Right atrium auricular region (tissue), 2 donors: ENCODE results near the gene ATP5F1A. TPM values are rescaled to one million over a fixed set of nuclear protein-coding genes. Genes with fewer than 3 reads are reported as not detected.

Source experiments
- DNase-seq: peaks from one replicate; pipeline ENCODE4 v3.0.0-alpha.2; 2019; ENCODE audit warnings: low spot score
- H3K27ac ChIP-seq, 2 donors: fragments of 200-600 bp; sonication (generic); 1 replicate in 1 of 2; 2 replicates in 1 of 2; pipeline ENCODE4 v1.5.1; 2016 to 2019
- H3K27me3 ChIP-seq, 2 donors: fragments of 200-600 bp; sonication (generic); one replicate each; pipeline versions ENCODE4 v1.5.1 to v1.6.0; 2017 to 2019
- H3K36me3 ChIP-seq: fragments of 200-600 bp; sonication (generic); one replicate; pipeline ENCODE4 v1.5.1; 2016
- H3K4me1 ChIP-seq, 2 donors: fragments of 200-600 bp; sonication (generic); one replicate each; pipeline versions ENCODE4 v1.5.1 to v1.6.0; 2017 to 2019
- H3K4me3 ChIP-seq, 2 donors: fragments of 200-600 bp; sonication (generic); 1 replicate in 1 of 2; 2 replicates in 1 of 2; pipeline ENCODE4 v1.5.1; 2017 to 2019; ENCODE audit warnings: mild to moderate bottlenecking in 1 of 2, moderate library complexity in 1 of 2
- H3K9me3 ChIP-seq, 2 donors: fragments of 200-600 bp; sonication (generic); one replicate each; pipeline ENCODE4 v1.5.1; 2019
- total RNA-seq, 2 donors: library from RNA; depleted of rRNA; stranded (reverse); fragments of >200 nt; gene quantifications; one replicate each; pipeline ENCODE4 v1.1.0, GENCODE V29; 2016
- TF ChIP-seq, protein P1 (sequence below), 2 donors: fragments of 200-600 bp; sonication (generic); IDR thresholded peaks; one replicate each; pipeline ENCODE4 v1.5.1; 2019; ENCODE audit warnings: antibody characterized with exemption in 2 of 2

The ATP5F1A gene
- total RNA-seq, 2 donors from 2014 or later: 785 to 1,543 TPM

DNA sequence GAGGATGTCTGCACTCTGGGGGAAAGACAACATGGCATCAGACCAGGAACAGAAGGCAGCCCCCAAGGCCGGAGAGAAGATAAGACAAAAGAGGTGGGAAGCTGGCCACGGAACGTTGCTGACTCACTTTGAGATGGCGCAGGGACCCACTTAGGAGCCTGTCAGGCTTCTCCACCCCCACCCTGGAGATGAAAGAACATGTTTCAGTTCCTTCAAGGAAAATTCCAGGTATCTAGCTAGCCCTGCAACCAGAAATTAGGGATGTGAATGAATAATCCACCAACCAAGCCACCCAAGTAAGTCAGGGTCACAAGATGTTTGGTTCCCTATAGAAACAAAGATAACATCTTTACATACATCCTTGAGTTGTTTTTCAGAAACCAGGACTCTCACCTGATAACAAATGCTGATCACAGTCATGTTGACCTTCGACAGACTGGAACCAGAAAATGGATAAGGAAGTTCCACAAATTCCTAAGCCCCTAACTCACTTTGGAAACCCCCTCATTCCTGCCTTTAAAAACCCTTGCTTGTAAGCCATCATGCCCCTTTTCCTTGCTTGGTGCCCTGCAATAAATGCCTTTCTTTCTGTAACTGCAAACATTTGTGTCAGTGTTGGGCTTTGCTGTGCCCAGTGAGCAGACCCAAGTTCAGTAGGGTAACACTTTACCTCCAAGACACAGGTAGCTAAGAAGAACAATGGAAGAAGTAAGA, 57.9 kb downstream of the ATP5F1A start:
- peaks cover 0 to 6% of the 10 kb centered on the region in 2 donors for H3K4me1 ChIP-seq
- H3K9me3 ChIP-seq: no peaks in the 10 kb centered on the region
- H3K36me3 ChIP-seq: no peaks in the 10 kb centered on the region
- no peak for DNase-seq
- no peaks in the 10 kb centered on the region for H3K27me3 ChIP-seq
- no peak overlapping the region for H3K4me3 ChIP-seq
- H3K27ac ChIP-seq: no peak overlapping the region
- TF ChIP-seq, protein P1, sequence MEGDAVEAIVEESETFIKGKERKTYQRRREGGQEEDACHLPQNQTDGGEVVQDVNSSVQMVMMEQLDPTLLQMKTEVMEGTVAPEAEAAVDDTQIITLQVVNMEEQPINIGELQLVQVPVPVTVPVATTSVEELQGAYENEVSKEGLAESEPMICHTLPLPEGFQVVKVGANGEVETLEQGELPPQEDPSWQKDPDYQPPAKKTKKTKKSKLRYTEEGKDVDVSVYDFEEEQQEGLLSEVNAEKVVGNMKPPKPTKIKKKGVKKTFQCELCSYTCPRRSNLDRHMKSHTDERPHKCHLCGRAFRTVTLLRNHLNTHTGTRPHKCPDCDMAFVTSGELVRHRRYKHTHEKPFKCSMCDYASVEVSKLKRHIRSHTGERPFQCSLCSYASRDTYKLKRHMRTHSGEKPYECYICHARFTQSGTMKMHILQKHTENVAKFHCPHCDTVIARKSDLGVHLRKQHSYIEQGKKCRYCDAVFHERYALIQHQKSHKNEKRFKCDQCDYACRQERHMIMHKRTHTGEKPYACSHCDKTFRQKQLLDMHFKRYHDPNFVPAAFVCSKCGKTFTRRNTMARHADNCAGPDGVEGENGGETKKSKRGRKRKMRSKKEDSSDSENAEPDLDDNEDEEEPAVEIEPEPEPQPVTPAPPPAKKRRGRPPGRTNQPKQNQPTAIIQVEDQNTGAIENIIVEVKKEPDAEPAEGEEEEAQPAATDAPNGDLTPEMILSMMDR (IDR thresholded peaks at IDR 0.05): no peak

DNA sequence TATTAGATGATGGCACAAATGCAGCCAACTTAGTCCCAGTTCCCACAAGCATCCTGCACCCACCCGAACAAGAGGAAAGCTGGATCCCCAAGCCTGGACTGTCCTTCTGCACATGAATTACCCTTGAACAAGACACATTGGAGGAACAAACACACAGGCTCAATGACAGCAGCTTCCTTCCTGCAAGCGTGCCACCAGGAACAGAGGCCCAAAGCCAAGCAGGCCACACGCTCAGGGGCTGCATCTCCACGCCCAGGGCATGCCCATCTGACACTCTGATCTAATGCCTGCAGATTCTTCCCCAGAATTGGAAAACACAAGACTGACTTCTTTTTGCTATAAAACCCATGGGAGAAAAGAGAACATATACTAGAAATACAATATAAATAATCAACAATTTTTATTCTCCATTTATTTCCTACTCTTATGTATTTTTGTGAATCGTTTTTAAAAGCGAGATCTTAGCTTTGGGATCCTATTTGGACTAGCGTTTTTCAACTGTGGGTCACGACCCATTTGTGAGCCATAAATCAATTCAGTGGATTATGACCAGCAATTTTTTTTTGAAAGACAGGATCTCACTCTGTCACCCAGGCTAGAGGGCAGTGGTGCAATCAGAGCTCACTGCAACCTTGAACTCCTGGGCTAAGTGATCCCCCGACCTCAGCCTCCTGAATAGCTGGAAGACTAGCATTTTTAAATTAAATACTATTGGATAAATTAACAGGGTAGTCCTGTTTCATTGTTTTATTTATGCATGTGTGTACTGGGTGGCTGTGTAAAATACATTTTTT, 60.4 kb downstream of the ATP5F1A start:
- Histone ChIP-seq H3K4me1 (peaks cover 0 to 4% of the 10 kb centered on the region in 2 donors), H3K36me3 (no peaks in the 10 kb centered on the region), H3K9me3 (no peaks in the 10 kb centered on the region), H3K27me3 (no peaks in the 10 kb centered on the region), H3K27ac (no peak overlapping the region), H3K4me3 (no peak overlapping the region)
- DNase-seq: no peak
- TF ChIP-seq, protein P1 (IDR thresholded peaks at IDR 0.05): no peak

DNA sequence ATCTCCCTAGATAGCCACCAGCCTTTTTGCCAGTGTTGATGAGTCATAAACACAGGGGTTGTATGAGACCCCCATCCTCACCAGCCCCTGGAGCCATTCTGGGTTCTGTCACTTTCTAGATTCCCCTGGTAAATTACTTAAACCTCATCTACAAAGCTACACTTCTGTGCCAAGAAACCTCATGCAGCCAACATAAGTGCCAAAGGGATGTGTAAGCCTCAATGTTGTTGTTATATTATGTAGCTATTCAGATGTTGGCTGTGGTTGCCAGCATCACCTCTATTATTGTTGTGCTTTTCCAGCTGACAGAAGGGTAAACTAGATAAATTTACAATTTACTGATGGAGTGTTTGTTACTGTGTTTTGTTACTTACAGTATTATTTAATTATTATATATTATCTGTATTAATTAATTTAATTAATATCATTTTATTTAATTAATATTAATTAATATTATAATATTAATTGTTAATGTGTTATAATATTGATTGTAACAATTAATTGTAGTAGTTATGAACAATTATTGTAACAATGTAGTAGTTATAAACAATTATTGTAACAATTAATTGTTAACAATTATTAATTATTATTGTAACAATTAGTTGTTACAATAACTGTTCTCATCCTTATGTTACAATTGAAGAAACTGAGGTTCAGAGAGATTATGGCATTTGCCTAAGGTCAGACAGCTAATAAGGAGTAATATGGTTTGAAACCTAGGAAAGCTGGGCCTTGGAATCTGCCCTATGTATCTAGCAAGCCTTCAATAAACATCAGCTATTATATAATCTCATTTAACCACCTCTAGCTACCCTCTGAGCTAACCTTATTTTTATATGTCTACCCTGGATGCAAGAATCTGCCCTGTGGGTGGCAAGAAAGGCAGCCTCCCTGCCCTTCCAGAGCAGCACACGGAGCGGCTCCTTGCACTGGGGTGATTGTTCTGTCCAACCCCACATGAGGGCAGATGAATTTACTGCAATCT, 62.1 kb downstream of the ATP5F1A start:
- Histone ChIP-seq H3K27ac (no peak overlapping the region), H3K4me1 (no peaks in the 10 kb centered on the region), H3K36me3 (no peaks in the 10 kb centered on the region), H3K27me3 (no peaks in the 10 kb centered on the region), H3K4me3 (no peak overlapping the region), H3K9me3 (no peaks in the 10 kb centered on the region)
- DNase-seq: no peak
- TF ChIP-seq, protein P1 (IDR thresholded peaks at IDR 0.05): no peak

DNA sequence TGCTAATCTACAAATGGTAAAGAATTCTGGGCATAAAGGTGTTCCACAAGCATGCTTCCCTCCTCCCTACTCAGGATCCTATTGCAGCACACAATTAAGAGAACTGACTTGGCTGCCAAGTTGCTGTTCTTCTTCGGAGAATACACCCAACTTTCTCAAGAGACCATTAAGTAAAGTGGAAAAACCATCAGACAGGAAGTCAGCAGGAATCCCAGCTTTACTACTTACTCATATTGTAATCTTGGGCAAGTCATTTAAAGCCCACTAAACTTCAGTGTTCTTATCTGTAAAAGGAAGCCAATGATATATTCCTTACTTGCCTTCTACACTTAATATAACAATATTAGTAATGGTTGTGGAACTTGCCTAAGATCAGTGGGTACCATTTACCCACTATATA, 63.9 kb downstream of the ATP5F1A start:
- TF ChIP-seq, protein P1 (IDR thresholded peaks at IDR 0.05): no peak
- H3K27ac ChIP-seq: no peak overlapping the region
- H3K9me3 ChIP-seq: no peaks in the 10 kb centered on the region
- no peak for DNase-seq
- H3K4me1 ChIP-seq: no peaks in the 10 kb centered on the region
- no peak overlapping the region for H3K4me3 ChIP-seq
- no peaks in the 10 kb centered on the region for H3K36me3 ChIP-seq
- no peaks in the 10 kb centered on the region for H3K27me3 ChIP-seq

DNA sequence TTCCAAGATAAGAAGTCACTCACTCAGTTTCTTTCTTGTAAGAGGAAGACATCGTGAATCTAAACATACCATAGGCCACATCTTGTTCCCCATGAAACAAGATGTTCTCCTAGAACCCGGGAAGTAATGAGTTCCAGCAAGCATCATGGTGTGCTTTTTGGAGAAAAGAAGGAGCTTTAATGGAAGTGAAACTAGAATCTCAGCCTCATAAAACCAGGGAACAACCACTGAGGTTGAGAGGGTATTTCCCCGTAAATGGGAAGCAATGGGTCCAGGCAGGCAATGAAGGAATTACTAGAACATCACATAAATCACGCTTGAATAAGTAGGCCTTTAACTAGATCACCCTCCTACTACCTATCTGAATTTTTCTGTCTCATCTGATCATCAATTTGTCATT, 66.4 kb downstream of the ATP5F1A start:
- TF ChIP-seq, protein P1 (IDR thresholded peaks at IDR 0.05): no peak
- no peak for DNase-seq
- Histone ChIP-seq H3K27me3 (no peaks in the 10 kb centered on the region), H3K36me3 (no peaks in the 10 kb centered on the region), H3K4me1 (peaks cover 0 to 5% of the 10 kb centered on the region in 2 donors), H3K4me3 (no peak overlapping the region), H3K27ac (no peak overlapping the region), H3K9me3 (no peaks in the 10 kb centered on the region)

Other genes starting within 250 kb of the ATP5F1A start
- gene EPG5, start 131.0 kb downstream of the ATP5F1A start, total RNA-seq: 10 to 100 TPM; 25.3 to 33.6 TPM
- gene PSTPIP2, start 26.0 kb downstream of the ATP5F1A start, total RNA-seq: 1 to 10 TPM; 3.4 to 3.9 TPM
- 10 to 100 TPM; 12.5 to 16.8 TPM for gene HAUS1, start 6.1 kb upstream of the ATP5F1A start, total RNA-seq